OCI-LY1 (cell line): ENCODE results near the gene TGM2.

ENCODE experiments used
- CTCF ChIP-seq: fragments of 200-600 bp; sonication (generic), shearing (Covaris generic); IDR thresholded peaks from 2 replicates; pipeline ENCODE4 v1.5.1; 2017; ENCODE audit warnings: mild to moderate bottlenecking, antibody characterized with exemption, low read length, moderate library complexity, mixed read lengths
- EZH2 ChIP-seq: fragments of 200-600 bp; sonication (generic), shearing (Covaris generic); IDR thresholded peaks from 2 replicates; pipeline ENCODE4 v1.8.0; 2017; ENCODE audit warnings: borderline replicate concordance, mixed run types, mild to moderate bottlenecking, antibody characterized with exemption, low read length, moderate library complexity, mixed read lengths

GRCh38 chr20:38196076-38196475 is 31.0 kb upstream of the TGM2 start:
- TF ChIP-seq CTCF (no peak), EZH2 (no peak)
